Muscle of leg (tissue), 11 donors: ENCODE results near the gene ABHD2. TPM values are rescaled to one million over a fixed set of nuclear protein-coding genes. Genes with fewer than 3 reads are reported as not detected.
A peak's percentile ranks its signal among the peaks of the same experiment; 100 is the strongest.
"Not testable (repeated sequence)": the region's sequence is repeated elsewhere in the genome, so short reads cannot be mapped to it uniquely, and the experiment has no call there.

Source experiments
- DNase-seq: peaks from one replicate; pipeline ENCODE4 v3.0.0; 2013
- H3K27ac ChIP-seq: one replicate; pipeline ENCODE4 v1.5.1; 2013; ENCODE audit warnings: mild to moderate bottlenecking, low read length, control low read depth
- H3K27me3 ChIP-seq: one replicate; pipeline ENCODE4 v1.6.1; 2013; ENCODE audit warnings: low read length; ENCODE audit not compliant: control insufficient read depth, insufficient read depth
- H3K36me3 ChIP-seq: one replicate; pipeline ENCODE4 v1.6.1; 2013; ENCODE audit warnings: low read length; ENCODE audit not compliant: control insufficient read depth, insufficient read depth
- H3K4me1 ChIP-seq: one replicate; pipeline ENCODE4 v1.6.1; 2013; ENCODE audit warnings: low read length; ENCODE audit not compliant: control insufficient read depth, insufficient read depth
- H3K4me3 ChIP-seq: one replicate; pipeline ENCODE4 v1.5.1; 2013; ENCODE audit warnings: low read length, control low read depth
- H3K9me3 ChIP-seq: replicated peaks from 2 replicates; pipeline ENCODE4 v1.6.1; 2013; ENCODE audit warnings: low read depth, low read length; ENCODE audit not compliant: control insufficient read depth
- WGBS: methylation state at CpG from one replicate; pipeline ENCODE4 v1.1.5; 2013; ENCODE audit warnings: missing lambda C conversion rate; ENCODE audit not compliant: insufficient coverage; 5-methylcytosine and 5-hydroxymethylcytosine counted together
- polyA plus RNA-seq, 8 donors: library from polyadenylated mRNA; unstranded; fragments of 120-200 nt; gene quantifications; one replicate each; pipeline versions ENCODE4 v1.2.1 to v1.2.3, GENCODE V29; 2013; ENCODE audit warnings: inconsistent platforms in 1 of 8, low replicate concordance in 1 of 8; ENCODE audit not compliant: insufficient read length in 8 of 8, insufficient read depth in 1 of 8
- total RNA-seq: library from RNA; stranded (reverse); fragments of 120-200 nt; gene quantifications from one replicate; pipeline ENCODE4 v1.2.4, GENCODE V29; 2013

Gene ABHD2
- total and polyA plus RNA-seq, 9 donors, result 15.2 to 29.6 (median 20.4) TPM

GRCh38 chr15:89239883-89240810 is 151.9 kb downstream of the ABHD2 start:
- H3K4me1 ChIP-seq, result peaks cover 13% of the 10 kb centered on the region
- not testable (repeated sequence) for H3K27me3 ChIP-seq, H3K36me3 ChIP-seq, H3K9me3 ChIP-seq, H3K4me3 ChIP-seq, H3K27ac ChIP-seq, DNase-seq
- 76% methylated on average over 6 of the region's 12 CpGs for whole genome bisulfite sequencing

DNA sequence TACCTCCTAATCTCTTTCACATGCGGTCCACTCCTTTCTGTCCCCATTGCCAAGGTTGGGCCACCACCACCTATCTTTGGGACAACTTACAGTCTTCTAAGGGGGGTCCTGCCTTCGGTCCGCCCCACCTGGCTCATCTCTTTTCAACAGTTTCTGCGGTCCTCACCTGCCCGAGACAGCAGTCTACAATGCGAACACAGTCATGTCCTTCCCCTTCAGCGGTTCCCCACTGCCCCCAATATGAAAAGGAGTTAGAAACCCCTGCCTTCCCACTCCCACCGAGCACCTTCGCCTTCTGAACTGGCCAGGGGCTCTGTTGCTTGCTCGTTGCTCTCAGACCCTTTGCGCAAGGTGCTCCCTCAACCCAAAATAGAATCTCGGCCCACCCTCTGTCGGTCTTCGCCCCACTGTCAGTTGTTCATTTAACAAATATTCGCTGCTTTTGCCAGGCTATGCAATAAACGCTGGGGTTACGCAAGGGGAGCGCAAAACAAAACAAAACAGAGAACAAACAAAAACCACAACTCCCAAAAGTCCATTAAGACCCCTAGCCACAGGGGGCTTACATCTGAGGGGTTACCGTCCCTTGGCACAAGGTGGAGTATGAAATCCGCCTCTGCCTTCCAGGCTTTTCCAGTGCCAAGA is 154.9 kb downstream of the ABHD2 start:
- H3K4me1 ChIP-seq, result peaks cover 13% of the 10 kb centered on the region
- 31% methylated on average over 19 of the region's 20 CpGs for WGBS
- peak; percentile 56 for DNase-seq

GRCh38 chr15:89243691-89244573 is 155.7 kb downstream of the ABHD2 start, which contains the start of gene FANCI:
Gene FANCI, plus strand, starts transcription at chr15:89243979. Its CDS starts 3,669 bp downstream, at chr15:89247648.
- peak; percentile 97 for DNase-seq
- WGBS, result under 1% methylated on average over 62 of the region's 69 CpGs
- Histone ChIP-seq H3K36me3 (no peaks in the 10 kb centered on the region), H3K4me1 (peaks cover 13% of the 10 kb centered on the region), H3K27ac (no peak within 1 kb of the TSS), H3K27me3 (no peaks in the 10 kb centered on the region), H3K9me3 (no peaks in the 10 kb centered on the region), H3K4me3 (peak within 1 kb of the TSS; percentile 66)

More for the DNA sequence above, 154.9 kb downstream of the ABHD2 start:
- H3K4me3 ChIP-seq, result peak overlapping the region; percentile 66
- H3K36me3 ChIP-seq, result no peaks in the 10 kb centered on the region
- peaks cover 2% of the 10 kb centered on the region for H3K27me3 ChIP-seq
- H3K9me3 ChIP-seq, result no peaks in the 10 kb centered on the region
- no peak overlapping the region for H3K27ac ChIP-seq

DNA sequence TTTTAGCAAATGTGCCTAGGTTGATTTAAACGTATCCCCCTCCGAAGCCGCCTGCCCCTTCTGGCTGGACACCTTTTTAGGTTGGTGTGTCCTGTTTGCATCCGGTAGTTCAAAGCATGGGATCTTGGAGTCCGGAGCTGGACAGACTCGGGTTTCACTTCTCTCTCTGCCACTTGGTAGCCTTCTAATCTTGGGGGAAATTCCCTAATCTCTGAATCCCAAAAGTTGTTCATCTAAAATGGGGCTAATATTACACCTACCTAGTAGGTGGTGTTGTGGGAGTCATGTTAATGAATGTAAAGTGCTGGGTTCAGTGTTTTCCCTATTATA is 156.3 kb downstream of the ABHD2 start:
- no peaks in the 10 kb centered on the region for H3K36me3 ChIP-seq
- peaks cover 13% of the 10 kb centered on the region for H3K4me1 ChIP-seq
- WGBS, result 0% methylated on average over 3 of the region's 6 CpGs
- no peak for DNase-seq
- peak overlapping the region; percentile 66 for H3K4me3 ChIP-seq
- no peaks in the 10 kb centered on the region for H3K27me3 ChIP-seq
- no peaks in the 10 kb centered on the region for H3K9me3 ChIP-seq
- H3K27ac ChIP-seq, result no peak overlapping the region

DNA sequence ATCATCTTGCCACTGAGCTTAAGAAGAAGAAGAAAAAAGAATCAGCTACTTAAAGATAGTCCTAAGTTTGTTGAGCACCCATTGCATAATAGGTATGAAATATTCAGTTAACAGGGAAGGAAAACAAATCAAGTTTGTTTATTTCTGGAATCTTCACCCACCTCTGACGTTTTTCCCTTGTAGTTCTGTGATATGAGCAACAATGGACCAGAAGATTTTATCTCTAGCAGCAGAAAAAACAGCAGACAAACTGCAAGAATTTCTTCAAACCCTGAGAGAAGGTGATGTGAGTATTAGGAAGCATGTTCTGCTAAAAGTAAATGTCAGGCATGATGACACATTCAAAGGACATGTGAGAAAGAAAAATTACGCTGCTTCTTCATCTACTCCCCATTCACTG is 159.2 kb downstream of the ABHD2 start:
- Histone ChIP-seq H3K4me1 (peaks cover 13% of the 10 kb centered on the region), H3K36me3 (no peaks in the 10 kb centered on the region), H3K4me3 (no peak overlapping the region), H3K9me3 (no peaks in the 10 kb centered on the region), H3K27me3 (no peaks in the 10 kb centered on the region), H3K27ac (no peak overlapping the region)
- DNase-seq, result no peak
- no CpG with 5 or more reads among the region's 2 CpGs for WGBS

- WGBS, result no CpG with 5 or more reads among the region's 2 CpGs
Observed at GRCh38 chr15:89248584-89248983, 160.3 kb downstream of the ABHD2 start.

DNA sequence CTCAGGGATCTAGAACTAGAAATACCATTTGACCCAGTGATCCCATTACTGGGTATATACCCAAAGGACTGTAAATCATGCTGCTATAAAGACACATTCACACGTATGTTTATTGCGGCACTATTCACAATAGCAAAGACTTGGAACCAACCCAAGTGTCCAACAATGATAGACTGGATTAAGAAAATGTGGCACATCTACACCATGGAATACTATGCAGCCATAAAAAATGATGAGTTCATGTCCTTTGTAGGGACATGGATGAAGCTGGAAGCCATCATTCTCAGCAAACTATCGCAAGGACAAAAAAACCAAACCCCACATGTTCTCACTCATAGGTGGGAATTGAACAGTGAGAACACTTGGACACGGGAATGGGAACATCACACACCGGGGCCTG is 161.9 kb downstream of the ABHD2 start:
- DNase-seq, H3K27ac ChIP-seq, H3K27me3 ChIP-seq, H3K9me3 ChIP-seq, H3K4me1 ChIP-seq, H3K36me3 ChIP-seq, H3K4me3 ChIP-seq: not testable (repeated sequence)
- no CpG with 5 or more reads among the region's 5 CpGs for WGBS

More at GRCh38 chr15:89248584-89248983, 160.3 kb downstream of the ABHD2 start:
- Histone ChIP-seq H3K27ac (no peak overlapping the region), H3K9me3 (no peaks in the 10 kb centered on the region), H3K4me1 (peaks cover 5% of the 10 kb centered on the region), H3K27me3 (no peaks in the 10 kb centered on the region), H3K36me3 (no peaks in the 10 kb centered on the region), H3K4me3 (no peak overlapping the region)
- DNase-seq, result no peak

Other genes starting within 250 kb of the ABHD2 start
- gene HAPLN3, start 192.9 kb upstream of the ABHD2 start, total RNA-seq, result 11.9 TPM
- gene HAPLN3, start 192.9 kb upstream of the ABHD2 start, polyA plus RNA-seq, result 10 to 100 TPM in 4 of 8 donors, 1 to 10 TPM in 4; 6.2 to 23.5 (median 9.4) TPM
- gene MFGE8, start 175.1 kb upstream of the ABHD2 start, total RNA-seq, result 65.2 TPM
- 100 to 1,000 TPM in 6 of 8 donors, 10 to 100 TPM in 2; 86.5 to 162 (median 119) TPM for gene MFGE8, start 175.1 kb upstream of the ABHD2 start, polyA plus RNA-seq
- gene RLBP1, start 133.1 kb downstream of the ABHD2 start, total RNA-seq, result not detected
- gene RLBP1, start 133.1 kb downstream of the ABHD2 start, polyA plus RNA-seq, result under 1 TPM in 7 of 8 donors, not detected in 1; 0.25 to 0.45 (median 0.34) TPM
- 12.9 TPM for gene FANCI, start 155.5 kb downstream of the ABHD2 start, total RNA-seq
- gene FANCI, start 155.5 kb downstream of the ABHD2 start, polyA plus RNA-seq, result 10 to 100 TPM; 12.7 to 23.5 (median 19.3) TPM
- 39.4 TPM for gene POLG, start 246.4 kb downstream of the ABHD2 start, total RNA-seq
- gene POLG, start 246.4 kb downstream of the ABHD2 start, polyA plus RNA-seq, result 10 to 100 TPM; 36.6 to 53.2 (median 41.0) TPM